IPS DF 6.9 (cell line): ENCODE results near the gene PLS1.
A peak's percentile ranks its signal among the peaks of the same experiment; 100 is the strongest.
"Not testable (repeated sequence)": the region's sequence is repeated elsewhere in the genome, so short reads cannot be mapped to it uniquely, and the experiment has no call there.

ENCODE experiments used
- DNase-seq: peaks from one replicate; pipeline ENCODE4 v3.0.0-alpha.2; 2013; ENCODE audit warnings: low read depth, low spot score
- H3K27ac ChIP-seq: one replicate; pipeline ENCODE4 v1.5.1; 2013; ENCODE audit warnings: low read length, control low read depth
- H3K27me3 ChIP-seq: 2 replicates; pipeline ENCODE4 v1.6.1; 2013; ENCODE audit warnings: mild to moderate bottlenecking, low read length; ENCODE audit not compliant: control insufficient read depth, insufficient read depth
- H3K36me3 ChIP-seq: 2 replicates; pipeline ENCODE4 v1.6.1; 2013; ENCODE audit warnings: low read length; ENCODE audit not compliant: control insufficient read depth, insufficient read depth
- H3K4me1 ChIP-seq: 2 replicates; pipeline ENCODE4 v1.6.1; 2013; ENCODE audit warnings: low read length; ENCODE audit not compliant: control insufficient read depth, insufficient read depth
- H3K4me3 ChIP-seq: 2 replicates; pipeline ENCODE4 v1.5.1; 2013; ENCODE audit warnings: mild to moderate bottlenecking, low read length
- H3K9me3 ChIP-seq: 2 replicates; pipeline ENCODE4 v1.6.1; 2013; ENCODE audit warnings: low read length, inconsistent platforms; ENCODE audit not compliant: control insufficient read depth, insufficient read depth
- WGBS: extraction: QIAGEN DNeasy Blood & Tissue Kit; methylation state at CpG from one replicate; pipeline ENCODE4 v1.1.7; 2013; ENCODE audit warnings: mixed read lengths, missing lambda C conversion rate; ENCODE audit not compliant: insufficient read length, insufficient coverage; 5-methylcytosine and 5-hydroxymethylcytosine counted together

The PLS1 gene

DNA sequence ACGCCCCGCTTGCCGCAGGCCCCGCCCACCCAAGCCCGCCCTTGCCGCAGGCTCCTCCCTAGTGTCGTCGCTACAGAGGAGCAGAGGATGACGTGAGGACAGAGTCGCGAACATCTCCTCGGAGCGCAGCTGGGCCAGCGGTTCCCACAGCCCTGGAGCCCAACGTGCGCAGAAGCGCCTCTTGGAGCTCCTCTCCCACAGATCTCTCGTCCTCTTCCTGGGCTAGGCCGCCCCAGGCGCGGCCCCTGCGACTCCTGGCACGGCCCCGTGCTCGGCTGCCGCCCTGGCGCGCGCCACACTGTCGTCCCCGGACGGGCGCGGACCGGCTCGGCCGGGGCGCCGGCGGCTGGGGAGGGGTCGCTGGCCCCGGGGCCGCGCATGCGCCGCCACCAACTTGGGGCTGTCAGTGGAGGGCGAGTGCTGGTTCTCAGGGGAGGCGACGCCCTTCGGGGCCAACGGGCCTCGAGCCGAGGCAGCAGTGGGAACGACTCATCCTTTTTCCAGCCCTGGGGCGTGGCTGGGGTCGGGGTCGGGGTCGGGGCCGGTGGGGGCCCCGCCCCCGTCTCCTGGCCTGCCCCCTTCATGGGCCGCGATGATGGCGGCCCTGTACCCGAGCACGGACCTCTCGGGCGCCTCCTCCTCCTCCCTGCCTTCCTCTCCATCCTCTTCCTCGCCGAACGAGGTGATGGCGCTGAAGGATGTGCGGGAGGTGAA lies 127.9 kb downstream of the PLS1 start, which contains the start of gene TRPC1:
Gene TRPC1, plus strand, starts transcription at position 67 of the 714 bp plus-strand sequence. Its CDS starts 526 bp downstream, at position 593.
- no peak within 1 kb of the TSS for H3K27ac ChIP-seq

GRCh38 chr3:142724682-142725356 lies 128.6 kb downstream of the PLS1 start:
- DNase-seq = peak; percentile 61
- no peaks in the 10 kb centered on the region for H3K4me1 ChIP-seq
- H3K9me3 ChIP-seq = no peaks in the 10 kb centered on the region
- H3K4me3 ChIP-seq = peak overlapping the region; percentile 54; the same call in 1 of the 2 replicates
- H3K36me3 ChIP-seq = no peaks in the 10 kb centered on the region
- no peaks in the 10 kb centered on the region for H3K27me3 ChIP-seq
- no peak overlapping the region for H3K27ac ChIP-seq
- WGBS = no CpG with 5 or more reads among the region's 35 CpGs

More for the DNA sequence above, 127.9 kb downstream of the PLS1 start, which contains the start of gene TRPC1:
- Histone ChIP-seq H3K4me1 (no peaks in the 10 kb centered on the region), H3K27me3 (no peaks in the 10 kb centered on the region), H3K36me3 (no peaks in the 10 kb centered on the region), H3K9me3 (no peaks in the 10 kb centered on the region), H3K4me3 (peak within 1 kb of the TSS; percentile 54; the same call in 1 of the 2 replicates)
- no CpG with 5 or more reads among the region's 73 CpGs for WGBS
- peak; percentile 61 for DNase-seq

DNA sequence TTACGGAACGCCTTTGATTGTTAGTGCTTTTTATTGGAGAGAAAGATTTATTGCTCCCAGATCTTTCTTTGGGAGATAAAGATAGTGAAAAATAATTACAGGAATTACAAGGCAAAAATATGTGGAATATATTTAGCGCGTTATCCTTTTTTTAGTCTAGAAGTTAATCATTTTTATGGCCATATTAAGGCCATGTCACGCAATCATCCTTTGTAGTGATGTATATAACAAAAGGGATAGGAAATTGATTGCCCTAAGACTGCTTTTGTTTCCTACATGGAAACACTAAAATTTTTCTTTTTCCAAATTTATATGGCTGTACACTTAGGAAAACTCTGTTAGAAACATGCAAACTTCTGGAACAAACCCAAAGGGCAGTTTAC lies 129.2 kb downstream of the PLS1 start:
- no CpG with 5 or more reads among the region's 5 CpGs for WGBS
- H3K27ac ChIP-seq = no peak overlapping the region

DNA sequence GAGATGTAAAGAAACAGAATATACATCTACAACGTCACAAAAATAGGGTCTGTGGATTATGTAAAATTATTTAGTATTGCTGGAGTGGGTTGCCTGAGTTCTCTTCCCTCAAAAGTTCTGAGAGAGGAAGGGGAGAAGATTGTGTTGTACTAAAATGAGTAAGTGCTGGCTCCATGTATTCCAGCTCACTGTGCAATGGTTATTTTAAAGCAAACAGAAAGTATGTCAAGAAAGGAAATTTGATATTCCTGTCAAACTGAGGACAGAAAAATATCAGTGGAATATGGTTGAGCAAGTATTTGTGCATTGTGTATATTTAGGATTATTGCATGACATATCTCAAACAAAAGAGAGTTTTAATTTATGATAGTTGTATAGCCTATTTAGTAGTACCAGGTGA lies 129.8 kb downstream of the PLS1 start:
- H3K4me3 ChIP-seq = no peak overlapping the region
- no peaks in the 10 kb centered on the region for H3K27me3 ChIP-seq
- H3K27ac ChIP-seq = no peak overlapping the region
- no CpG with 5 or more reads among the region's 1 CpG for WGBS
- no peak for DNase-seq
- no peaks in the 10 kb centered on the region for H3K9me3 ChIP-seq
- no peaks in the 10 kb centered on the region for H3K36me3 ChIP-seq
- H3K4me1 ChIP-seq = no peaks in the 10 kb centered on the region

More for the DNA sequence above, 129.2 kb downstream of the PLS1 start:
- Histone ChIP-seq H3K36me3 (no peaks in the 10 kb centered on the region), H3K27me3 (no peaks in the 10 kb centered on the region), H3K4me3 (peak overlapping the region; percentile 54; the same call in 1 of the 2 replicates), H3K9me3 (no peaks in the 10 kb centered on the region), H3K4me1 (no peaks in the 10 kb centered on the region)
- DNase-seq = no peak

DNA sequence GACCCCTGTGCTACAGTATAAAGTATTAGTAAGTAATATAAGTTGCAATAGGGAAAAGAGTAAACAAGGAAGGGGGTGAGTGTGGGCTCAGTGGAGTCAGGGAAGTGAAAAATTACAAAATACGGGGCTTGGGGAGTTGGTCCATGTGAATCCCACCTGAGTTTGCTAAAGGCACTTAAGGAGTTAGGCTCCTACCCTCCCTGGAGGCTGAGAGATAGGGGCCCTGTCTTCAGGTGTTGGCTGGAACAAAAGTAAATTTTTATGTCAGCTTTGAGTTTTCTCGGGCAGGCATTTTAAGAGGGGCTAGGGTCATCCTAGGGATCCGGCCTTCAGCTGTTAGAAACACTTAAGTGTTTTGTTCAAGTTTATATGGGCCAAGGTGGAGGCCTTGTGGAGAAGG lies 135.9 kb downstream of the PLS1 start:
- Histone ChIP-seq H3K27me3 (no peaks in the 10 kb centered on the region), H3K27ac (no peak overlapping the region), H3K4me3 (no peak overlapping the region), H3K36me3 (no peaks in the 10 kb centered on the region), H3K4me1 (no peaks in the 10 kb centered on the region), H3K9me3 (no peaks in the 10 kb centered on the region)
- no peak for DNase-seq
- no CpG with 5 or more reads among the region's 3 CpGs for WGBS

- H3K9me3 ChIP-seq = no peaks in the 10 kb centered on the region
- no peaks in the 10 kb centered on the region for H3K4me1 ChIP-seq
- no peak overlapping the region for H3K4me3 ChIP-seq
- no peaks in the 10 kb centered on the region for H3K36me3 ChIP-seq
- no peak for DNase-seq
- WGBS = no CpG with 5 or more reads among the region's 2 CpGs
- no peaks in the 10 kb centered on the region for H3K27me3 ChIP-seq
- H3K27ac ChIP-seq = no peak overlapping the region
Measured at GRCh38 chr3:142734834-142735233, 138.6 kb downstream of the PLS1 start.

GRCh38 chr3:142735462-142735861 lies 139.3 kb downstream of the PLS1 start:
- Histone ChIP-seq H3K4me3 (no peak overlapping the region), H3K27ac (no peak overlapping the region), H3K9me3 (no peaks in the 10 kb centered on the region), H3K36me3 (no peaks in the 10 kb centered on the region), H3K27me3 (no peaks in the 10 kb centered on the region), H3K4me1 (no peaks in the 10 kb centered on the region)
- no peak for DNase-seq

DNA sequence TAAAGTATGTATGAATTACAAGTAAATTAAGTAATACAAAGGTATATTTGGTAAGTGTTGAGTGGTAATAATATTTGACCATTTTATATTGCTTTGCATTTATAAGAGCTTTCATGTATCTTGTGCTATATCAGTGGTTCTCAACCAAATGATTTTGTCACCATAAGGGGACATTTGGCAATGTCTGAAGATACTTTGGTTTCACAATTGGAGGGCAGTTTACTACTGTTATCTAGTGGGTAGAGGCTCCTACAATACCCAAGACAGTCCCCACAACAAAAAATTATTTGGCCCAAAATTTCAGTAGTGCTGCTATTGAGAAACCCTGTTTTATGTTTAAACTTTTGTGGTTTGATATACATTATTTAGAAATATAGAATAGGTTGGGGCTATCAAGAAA lies 142.2 kb downstream of the PLS1 start:
- no peaks in the 10 kb centered on the region for H3K4me1 ChIP-seq
- no peaks in the 10 kb centered on the region for H3K9me3 ChIP-seq
- H3K4me3 ChIP-seq = no peak overlapping the region
- H3K27me3 ChIP-seq = no peaks in the 10 kb centered on the region
- no peak for DNase-seq
- H3K27ac ChIP-seq = no peak overlapping the region
- H3K36me3 ChIP-seq = no peaks in the 10 kb centered on the region

GRCh38 chr3:142746646-142747045 lies 150.5 kb downstream of the PLS1 start:
- H3K36me3 ChIP-seq = no peaks in the 10 kb centered on the region
- no peak overlapping the region for H3K27ac ChIP-seq
- no CpG with 5 or more reads among the region's 7 CpGs for WGBS
- no peak for DNase-seq
- H3K4me3 ChIP-seq = no peak overlapping the region
- no peaks in the 10 kb centered on the region for H3K27me3 ChIP-seq
- H3K4me1 ChIP-seq = no peaks in the 10 kb centered on the region
- no peaks in the 10 kb centered on the region for H3K9me3 ChIP-seq

- no CpG with 5 or more reads among the region's 4 CpGs for WGBS
- H3K27me3 ChIP-seq, DNase-seq, H3K9me3 ChIP-seq, H3K36me3 ChIP-seq, H3K27ac ChIP-seq, H3K4me1 ChIP-seq, H3K4me3 ChIP-seq: not testable (repeated sequence)
Measured at GRCh38 chr3:142750531-142750930, 154.3 kb downstream of the PLS1 start.

DNA sequence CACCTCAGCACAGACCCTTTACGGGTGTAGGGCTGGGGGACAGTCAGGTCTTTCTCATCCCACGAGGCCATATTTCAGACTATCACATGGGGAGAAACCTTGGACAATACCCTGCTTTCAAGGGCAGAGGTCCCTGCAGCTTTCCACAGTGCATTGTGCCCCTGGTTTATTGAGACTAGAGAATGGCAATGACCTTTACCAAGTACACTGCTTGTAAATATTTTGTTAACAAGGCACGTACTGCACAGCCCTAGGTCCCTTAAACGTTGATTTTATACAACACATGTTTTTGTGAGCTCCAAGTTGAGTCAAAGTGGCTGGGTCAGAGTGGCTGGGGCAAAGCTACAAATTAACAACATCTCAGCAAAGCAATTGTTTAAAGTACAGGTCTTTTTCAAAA lies 156.4 kb downstream of the PLS1 start:
- not testable (repeated sequence) for H3K27ac ChIP-seq, H3K4me3 ChIP-seq
- WGBS = no CpG with 5 or more reads among the region's 4 CpGs

More for the DNA sequence above, 156.4 kb downstream of the PLS1 start:
- not testable (repeated sequence) for H3K36me3 ChIP-seq, DNase-seq, H3K9me3 ChIP-seq, H3K4me1 ChIP-seq, H3K27me3 ChIP-seq
